Activated B cell treated with CpG ODN at 0.5 μM for 24 hours (primary cell): ENCODE results near the gene AGTRAP. TPM values are rescaled to one million over a fixed set of nuclear protein-coding genes. Genes with fewer than 3 reads are reported as not detected.

Experiments
- ATAC-seq: fragments of 200-7000 bp; cut with Tn5 transposase; one replicate; pipeline ENCODE4 v1.10.0; 2021; ENCODE audit warnings: low read depth, mild to moderate bottlenecking, moderate library complexity
- CTCF ChIA-PET: fragments of 350-600 bp; sonication (Branson Sonifier 250); formaldehyde crosslinking; loops from one replicate; lab custom pipeline; 2021; ENCODE audit warnings: antibody characterized with exemption; lab: Charles Lee
- POLR2A ChIA-PET: fragments of 350-600 bp; sonication (Branson Sonifier 250); formaldehyde crosslinking; loops from one replicate; lab custom pipeline; 2021; ENCODE audit warnings: antibody characterized with exemption; lab: Charles Lee
- DNase-seq: peaks from one replicate; pipeline ENCODE4 v3.0.0; 2022
- H3K27ac Mint-ChIP-seq: one replicate; pipeline ENCODE4 v1.8.0; 2020; ENCODE audit warnings: mixed read lengths
- H3K27me3 Mint-ChIP-seq: one replicate; pipeline ENCODE4 v1.8.0; 2021; ENCODE audit warnings: mixed read lengths
- H3K36me3 Mint-ChIP-seq: one replicate; pipeline ENCODE4 v1.8.0; 2021; ENCODE audit warnings: low read depth, mixed read lengths
- H3K4me1 Mint-ChIP-seq: one replicate; pipeline ENCODE4 v1.8.0; 2021; ENCODE audit warnings: mixed read lengths
- H3K4me3 Mint-ChIP-seq: one replicate; pipeline ENCODE4 v1.8.0; 2020; ENCODE audit warnings: mild to moderate bottlenecking, mixed read lengths
- H3K9me3 Mint-ChIP-seq: one replicate; pipeline ENCODE4 v1.8.0; 2020; ENCODE audit warnings: mixed read lengths
- intact Hi-C: fragments of 100-400 bp; cut with micrococcal nuclease; formaldehyde crosslinking; loops from one replicate; pipeline ENCODE4 v1.15.1; 2024
- total RNA-seq: library from RNA; stranded (reverse); gene quantifications from 2 replicates; pipeline ENCODE4 v1.2.3, GENCODE V29; 2022
- TF ChIP-seq, protein P1 (sequence below): fragments of 200-600 bp; IDR thresholded peaks from one replicate; pipeline ENCODE4 v1.8.0; 2022; ENCODE audit warnings: antibody characterized with exemption, mild to moderate bottlenecking

Gene AGTRAP
- total RNA-seq, 1 donor from 2014 or later = 13.9 TPM

DNA sequence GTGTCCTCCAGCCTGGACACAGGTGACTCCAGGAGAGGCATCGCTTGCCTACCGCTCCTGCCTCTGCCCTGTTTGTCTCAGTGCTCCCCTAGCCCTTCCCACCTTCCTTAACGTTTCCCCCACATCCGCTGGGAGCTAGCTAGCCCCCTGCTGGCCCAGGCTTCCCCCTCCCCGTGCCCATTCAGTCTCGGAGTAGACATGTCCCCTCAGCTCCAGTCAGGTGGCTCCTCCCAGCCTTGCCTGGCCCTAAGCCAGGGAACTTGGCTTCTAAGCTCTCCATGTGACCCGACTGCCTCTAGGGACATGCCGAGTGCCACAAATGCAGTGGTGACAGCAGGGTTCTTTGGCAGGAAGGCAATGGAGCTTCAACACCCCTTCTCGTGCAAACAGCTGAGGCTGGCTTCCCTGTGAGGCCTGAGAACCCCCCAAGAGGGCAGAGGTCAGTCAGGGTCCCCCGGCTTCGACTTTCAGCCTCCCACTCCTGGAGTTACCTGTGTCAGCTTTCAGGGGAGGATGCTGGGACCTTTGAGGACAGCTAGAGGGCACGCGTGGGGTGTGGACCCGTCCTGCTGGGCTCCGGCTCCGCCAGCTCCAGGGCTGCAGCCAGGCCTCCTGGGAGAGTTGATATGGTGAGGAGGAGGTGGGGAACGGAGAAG is 28.2 kb upstream of the AGTRAP start:
- no peak for DNase-seq
- Mint-ChIP-seq H3K27me3 (peaks cover 5% of the 10 kb centered on the region), H3K4me3 (no peak overlapping the region), H3K4me1 (no peaks in the 10 kb centered on the region), H3K36me3 (no peaks in the 10 kb centered on the region), H3K27ac (no peak overlapping the region), H3K9me3 (no peaks in the 10 kb centered on the region)
- ATAC-seq = no peak
- TF ChIP-seq, protein P1, sequence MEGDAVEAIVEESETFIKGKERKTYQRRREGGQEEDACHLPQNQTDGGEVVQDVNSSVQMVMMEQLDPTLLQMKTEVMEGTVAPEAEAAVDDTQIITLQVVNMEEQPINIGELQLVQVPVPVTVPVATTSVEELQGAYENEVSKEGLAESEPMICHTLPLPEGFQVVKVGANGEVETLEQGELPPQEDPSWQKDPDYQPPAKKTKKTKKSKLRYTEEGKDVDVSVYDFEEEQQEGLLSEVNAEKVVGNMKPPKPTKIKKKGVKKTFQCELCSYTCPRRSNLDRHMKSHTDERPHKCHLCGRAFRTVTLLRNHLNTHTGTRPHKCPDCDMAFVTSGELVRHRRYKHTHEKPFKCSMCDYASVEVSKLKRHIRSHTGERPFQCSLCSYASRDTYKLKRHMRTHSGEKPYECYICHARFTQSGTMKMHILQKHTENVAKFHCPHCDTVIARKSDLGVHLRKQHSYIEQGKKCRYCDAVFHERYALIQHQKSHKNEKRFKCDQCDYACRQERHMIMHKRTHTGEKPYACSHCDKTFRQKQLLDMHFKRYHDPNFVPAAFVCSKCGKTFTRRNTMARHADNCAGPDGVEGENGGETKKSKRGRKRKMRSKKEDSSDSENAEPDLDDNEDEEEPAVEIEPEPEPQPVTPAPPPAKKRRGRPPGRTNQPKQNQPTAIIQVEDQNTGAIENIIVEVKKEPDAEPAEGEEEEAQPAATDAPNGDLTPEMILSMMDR = no peak
- CTCF ChIA-PET = interaction anchor here (0.7 to 3.9 kb wide), 3 partner anchors 12 to 44 kb away, joined by 3 to 14 read pairs (median 4); partner anchors contain the start of gene FBXO6
- POLR2A ChIA-PET = interaction anchor here (0.6 to 1.3 kb wide), 2 partner anchors 12 to 170 kb away, joined by 4 to 6 read pairs; no protein-coding TSS in a partner anchor
- intact Hi-C loops = no loop called here

DNA sequence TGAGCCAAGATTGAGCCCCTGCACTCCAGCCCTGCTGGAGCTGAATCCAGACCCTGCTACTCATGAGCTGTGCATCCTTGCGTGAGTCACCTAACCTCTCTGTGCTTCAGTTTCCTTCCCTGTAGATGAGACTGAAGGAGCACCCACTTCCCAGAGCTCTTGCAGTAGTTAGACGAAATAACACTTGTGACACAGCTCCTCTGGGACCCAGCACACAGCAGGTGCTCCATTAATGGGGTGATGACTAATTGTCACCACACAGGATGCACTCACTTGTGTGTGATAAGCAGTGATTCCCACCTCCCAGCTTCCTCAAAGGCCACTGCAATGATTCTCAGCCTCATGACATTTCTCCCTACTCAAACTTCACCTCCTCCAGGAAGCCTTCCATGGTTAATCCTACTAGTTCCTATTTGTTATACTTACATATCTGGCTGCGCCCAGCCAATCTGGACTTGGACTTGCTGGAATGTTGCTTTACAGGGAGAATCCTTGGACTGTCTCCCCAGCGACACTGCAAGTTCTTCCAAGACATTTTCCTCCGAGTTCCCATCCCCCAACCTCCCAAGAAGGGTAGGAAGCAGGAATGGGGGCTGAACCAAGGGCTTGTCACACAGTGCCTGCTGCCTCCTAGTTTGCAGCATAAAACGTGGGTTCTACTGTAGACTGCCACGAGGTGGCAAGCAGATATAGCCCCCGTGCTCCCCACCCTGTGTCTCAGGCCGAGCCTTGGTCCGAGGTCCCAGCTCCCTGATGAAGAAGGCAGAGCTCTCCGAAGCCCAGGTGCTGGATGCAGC is 27.2 kb upstream of the AGTRAP start:
- Mint-ChIP-seq H3K9me3 (no peaks in the 10 kb centered on the region), H3K4me3 (no peak overlapping the region), H3K36me3 (no peaks in the 10 kb centered on the region), H3K4me1 (no peaks in the 10 kb centered on the region), H3K27ac (no peak overlapping the region), H3K27me3 (peaks cover 2% of the 10 kb centered on the region)
- intact Hi-C loops = no loop called here
- DNase-seq (no peak), ATAC-seq (no peak)
- ChIA-PET POLR2A (interaction anchor here (1.3 to 1.5 kb wide), 2 partner anchors 10 to 11 kb away, joined by 4 to 6 read pairs; no protein-coding TSS in a partner anchor), CTCF (interaction anchor here (1.0 to 3.9 kb wide), 3 partner anchors 11 to 58 kb away, joined by 3 to 14 read pairs (median 4); partner anchors contain the start of gene FBXO6)
- TF ChIP-seq, protein P1 = no peak

DNA sequence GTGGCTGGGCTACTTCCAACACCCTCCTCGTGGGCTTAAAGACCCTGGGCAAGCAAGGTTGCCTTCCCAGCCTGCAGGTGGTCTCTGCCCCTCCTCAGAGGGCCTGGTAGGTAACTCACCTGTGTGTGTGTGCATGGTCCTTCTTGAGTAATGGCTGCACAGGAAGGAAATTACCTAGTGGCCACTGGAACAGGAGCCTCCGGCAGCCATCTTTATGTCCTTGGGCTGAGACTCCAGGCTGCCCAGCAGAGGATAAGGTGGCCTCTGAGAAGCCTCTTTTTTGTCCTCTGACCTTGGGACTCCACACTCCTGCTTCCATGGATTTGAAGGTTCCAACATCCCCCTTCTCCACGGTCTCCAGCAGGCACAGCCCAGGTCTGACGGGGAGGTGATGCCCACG is 24.4 kb upstream of the AGTRAP start:
- Mint-ChIP-seq H3K9me3 (no peaks in the 10 kb centered on the region), H3K4me1 (no peaks in the 10 kb centered on the region), H3K27me3 (peaks cover 2% of the 10 kb centered on the region), H3K4me3 (no peak overlapping the region), H3K27ac (no peak overlapping the region), H3K36me3 (no peaks in the 10 kb centered on the region)
- POLR2A ChIA-PET = no interaction called here
- intact Hi-C loops = loop anchor here (10.0 kb wide), 1 partner anchor 237 kb away; the partner anchor contains the start of gene DISP3
- TF ChIP-seq, protein P1 = no peak
- CTCF ChIA-PET = interaction anchor here (1.1 to 3.9 kb wide), 2 partner anchors 8 to 47 kb away, joined by 5 to 14 read pairs; partner anchors contain the start of gene FBXO6
- DNase-seq (no peak), ATAC-seq (no peak)

DNA sequence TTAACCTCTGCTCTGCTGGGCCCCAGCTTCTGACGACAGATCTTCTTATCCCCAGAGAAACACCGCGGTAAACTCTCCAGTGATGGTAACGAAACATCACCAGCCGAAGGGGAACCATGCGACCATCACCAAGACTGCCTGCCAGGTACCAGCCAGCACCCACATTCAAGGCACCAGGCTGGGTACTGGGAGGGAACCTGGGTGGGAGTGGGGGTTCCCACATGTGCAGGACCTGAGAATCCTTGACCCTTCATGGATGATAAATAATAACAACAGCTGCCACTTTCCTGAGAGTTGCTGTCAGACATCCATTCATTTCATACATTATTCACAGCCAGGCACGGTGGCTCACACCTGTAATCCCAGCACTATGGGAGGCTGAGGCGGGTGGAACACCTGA is 23.7 kb upstream of the AGTRAP start:
- Mint-ChIP-seq H3K9me3 (no peaks in the 10 kb centered on the region), H3K27ac (no peak overlapping the region), H3K4me3 (no peak overlapping the region), H3K27me3 (peaks cover 2% of the 10 kb centered on the region), H3K4me1 (no peaks in the 10 kb centered on the region), H3K36me3 (no peaks in the 10 kb centered on the region)
- ChIA-PET POLR2A (no interaction called here), CTCF (no interaction called here)
- DNase-seq = no peak
- no peak for ATAC-seq
- intact Hi-C loops = loop anchor here (10.0 kb wide), 1 partner anchor 237 kb away; the partner anchor contains the start of gene DISP3
- TF ChIP-seq, protein P1 = no peak
